GM19240 (cell line): ENCODE results near the gene BMX.

Experiments
- DNase-seq: peaks from one replicate; pipeline ENCODE4 v3.0.0; 2011; ENCODE audit warnings: low spot score; ENCODE audit not compliant: insufficient read length

Gene BMX

DNA sequence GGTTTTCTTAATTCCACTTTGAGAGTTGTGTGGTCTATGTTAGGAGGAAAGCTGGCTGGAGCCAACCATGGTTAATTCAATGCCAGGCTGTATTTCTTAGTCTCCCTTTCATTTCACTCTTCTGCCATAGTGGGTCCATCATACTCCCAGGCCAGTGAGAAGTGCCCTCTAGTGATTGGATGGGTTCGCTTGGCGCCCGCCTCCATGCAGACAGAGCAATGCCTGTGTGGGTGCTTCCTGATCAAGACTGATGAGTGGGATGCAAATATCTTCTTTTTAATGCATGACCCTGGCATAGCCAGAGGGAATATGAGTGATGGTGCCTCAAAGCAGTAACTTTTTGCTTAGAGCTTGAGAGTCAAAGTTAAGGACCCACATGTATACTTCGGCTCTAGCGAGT lies 6.4 kb downstream of the BMX start:
- DNase-seq = no peak

GRCh38 chrX:15509845-15510244 lies 9.2 kb downstream of the BMX start:
- no peak for DNase-seq

DNA sequence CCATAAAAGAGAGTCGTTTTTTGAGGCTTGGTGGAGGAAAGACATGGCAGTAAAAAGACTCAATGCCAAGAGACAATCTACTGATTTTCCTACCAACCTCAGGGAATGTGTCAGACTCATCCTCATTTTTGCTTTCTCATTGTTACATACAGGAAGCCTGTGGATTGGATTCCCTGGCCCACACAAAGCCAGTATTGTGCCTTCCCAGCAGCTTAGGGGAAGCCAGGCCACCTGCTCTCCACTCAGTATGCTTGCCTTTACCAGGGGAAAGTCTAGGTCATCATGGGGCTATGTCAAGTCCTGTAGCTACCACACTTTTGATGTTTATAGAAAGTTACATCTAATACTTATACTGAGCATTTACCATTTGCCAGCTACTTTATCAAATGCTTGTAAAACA lies 11.0 kb downstream of the BMX start:
- no peak for DNase-seq

DNA sequence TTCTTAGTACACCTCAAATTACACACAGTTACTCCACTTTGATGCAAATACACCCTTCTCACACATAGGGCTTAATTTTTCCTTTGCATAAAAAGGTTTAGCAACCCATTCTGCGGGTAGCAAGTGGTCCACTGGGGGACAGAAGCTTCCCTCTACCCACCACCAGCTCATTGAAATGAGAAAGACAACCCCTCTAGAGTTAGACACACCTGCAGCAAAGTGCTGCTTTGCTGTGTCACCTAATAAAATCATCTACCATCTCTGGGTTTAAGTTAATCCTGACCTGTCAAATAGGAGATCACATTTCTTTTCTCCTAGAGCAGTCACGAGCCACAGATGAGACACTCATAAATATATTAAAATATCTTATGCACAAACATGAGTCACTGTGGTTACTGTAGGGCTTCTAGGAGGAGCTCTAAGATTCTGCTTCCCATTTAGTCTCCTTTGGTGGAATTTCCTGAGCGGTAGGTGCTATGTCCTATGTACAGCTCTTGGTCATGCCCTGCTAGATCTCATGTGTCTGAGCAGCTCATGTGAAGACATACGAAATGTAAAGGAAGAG lies 11.9 kb downstream of the BMX start:
- DNase-seq = no peak

- no peak for DNase-seq
Measured at GRCh38 chrX:15514279-15514678, 13.7 kb downstream of the BMX start.

- DNase-seq = no peak
Measured at GRCh38 chrX:15515931-15516330, 15.3 kb downstream of the BMX start.

GRCh38 chrX:15522464-15522863 lies 21.9 kb downstream of the BMX start:
- DNase-seq = no peak

DNA sequence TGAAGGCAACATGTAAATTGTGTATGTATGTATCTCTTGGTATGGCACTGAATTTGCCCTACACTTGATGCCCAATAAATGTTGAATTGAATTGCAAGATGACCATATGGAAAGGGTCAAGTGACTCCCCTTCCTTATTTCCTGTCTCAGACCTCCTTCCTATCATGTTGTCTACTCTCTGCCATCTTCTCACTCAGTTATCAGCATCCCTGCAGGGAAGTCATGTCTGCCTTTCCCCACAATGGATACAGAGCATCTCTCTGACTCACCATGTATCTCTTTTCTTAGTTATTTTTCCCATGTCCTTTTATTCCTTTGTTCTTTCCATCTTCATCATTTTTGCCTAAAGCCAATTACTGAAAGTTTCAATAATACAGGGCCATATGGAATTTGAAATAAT lies 22.5 kb downstream of the BMX start:
- no peak for DNase-seq

GRCh38 chrX:15524417-15524816 lies 23.8 kb downstream of the BMX start:
- DNase-seq = no peak

GRCh38 chrX:15525664-15526416 lies 25.2 kb downstream of the BMX start:
- no peak for DNase-seq

- no peak for DNase-seq
Measured at GRCh38 chrX:15529165-15529564, 28.6 kb downstream of the BMX start.

- no peak for DNase-seq
Measured at GRCh38 chrX:15530318-15530717, 29.7 kb downstream of the BMX start.

GRCh38 chrX:15546745-15547144 lies 46.1 kb downstream of the BMX start:
- no peak for DNase-seq

GRCh38 chrX:15547356-15547755 lies 46.7 kb downstream of the BMX start:
- DNase-seq = no peak

DNA sequence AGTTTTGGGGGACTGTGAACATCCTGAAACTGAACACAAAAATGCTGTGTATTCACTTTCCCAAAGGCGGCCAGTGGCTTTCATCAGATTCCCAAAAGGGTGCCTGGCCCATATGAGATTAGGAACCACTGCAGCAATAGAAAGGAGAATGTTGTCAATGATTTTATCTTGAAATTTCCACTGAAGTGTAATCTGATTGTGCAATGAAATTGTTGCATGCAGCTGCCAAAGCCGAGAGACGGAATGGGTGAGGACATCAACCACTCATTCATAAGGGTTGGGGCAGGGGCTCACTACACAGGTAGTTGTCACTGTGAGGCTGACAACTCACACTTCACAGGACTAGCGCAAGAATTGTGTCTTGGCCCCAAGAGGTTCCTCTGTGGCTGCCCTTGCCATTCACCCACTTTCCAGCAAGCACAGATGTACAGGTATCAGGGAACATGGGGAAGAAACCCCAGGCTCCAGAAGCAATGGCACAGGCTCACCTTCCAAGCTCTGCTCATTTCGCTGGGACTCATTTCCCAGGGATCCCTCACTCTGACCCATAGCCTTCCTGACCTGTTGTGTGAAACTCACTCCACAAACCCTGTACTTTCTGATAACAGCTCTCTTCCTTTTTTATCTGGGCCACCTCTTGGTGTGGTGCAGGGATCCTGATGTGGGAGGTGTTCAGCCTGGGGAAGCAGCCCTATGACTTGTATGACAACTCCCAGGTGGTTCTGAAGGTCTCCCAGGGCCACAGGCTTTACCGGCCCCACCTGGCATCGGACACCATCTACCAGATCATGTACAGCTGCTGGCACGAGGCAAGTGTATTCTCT lies 48.8 kb downstream of the BMX start:
- DNase-seq = no peak

DNA sequence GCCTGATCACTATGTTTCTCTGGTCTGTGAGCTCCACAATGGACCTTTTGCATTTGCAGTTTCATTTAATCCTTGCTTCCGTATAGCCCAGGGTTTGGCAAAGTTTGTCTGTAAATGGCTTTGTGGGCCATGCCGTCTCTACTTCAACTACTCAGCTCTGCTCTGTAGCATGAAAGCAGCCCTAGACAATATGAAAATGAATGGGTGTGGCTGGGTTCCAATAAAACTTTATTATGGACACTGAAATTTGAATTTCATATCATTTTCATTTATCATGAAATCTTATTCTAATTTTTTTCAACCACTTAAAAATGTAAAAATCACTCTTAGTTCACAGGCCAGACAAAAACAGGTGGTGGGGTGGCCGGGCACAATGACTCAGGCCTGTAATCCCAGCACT lies 58.6 kb downstream of the BMX start:
- DNase-seq = no peak

- DNase-seq = no peak
Measured at GRCh38 chrX:15560924-15561323, 60.3 kb downstream of the BMX start.

GRCh38 chrX:15563056-15563455 lies 62.4 kb downstream of the BMX start:
- DNase-seq = no peak

- DNase-seq = peak; percentile 4
Measured at GRCh38 chrX:15564981-15565579, 64.5 kb downstream of the BMX start.

- DNase-seq = no peak
Measured at GRCh38 chrX:15566244-15566643, 65.6 kb downstream of the BMX start.

DNA sequence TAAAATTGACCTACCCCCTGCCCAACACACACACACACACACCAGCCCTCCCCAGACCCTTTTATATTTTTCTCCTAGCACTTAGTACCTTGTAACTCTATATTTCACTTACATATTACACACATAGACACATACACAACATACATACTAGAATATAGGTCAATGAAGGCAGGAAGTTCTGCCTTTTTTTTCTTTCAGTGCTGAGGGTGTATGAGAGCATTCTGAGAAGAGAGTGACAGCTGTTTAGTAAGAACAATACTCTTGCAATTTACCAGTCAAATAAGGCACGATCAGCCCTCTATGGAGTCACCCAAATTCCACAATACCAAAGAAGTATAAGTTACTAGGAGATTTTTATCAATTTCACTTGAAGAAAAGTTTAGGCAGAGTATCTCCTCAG lies 66.7 kb downstream of the BMX start:
- DNase-seq = no peak
